Body of pancreas (tissue), 4 donors: ENCODE measurements around the gene SETMAR.

Experiments
- CTCF ChIP-seq, 7 experiments: fragments of 450-650 bp in 4 of 7; fragments of 200-600 bp in 3 of 7; sonication (generic) in 3 of 7; IDR thresholded peaks; one replicate each; pipeline ENCODE4 v1.5.1; 2016 to 2019; ENCODE audit warnings: antibody characterized with exemption in 7 of 7
- POLR2A ChIP-seq, 3 donors: fragments of 450-650 bp; IDR thresholded peaks; one replicate each; pipeline ENCODE4 v1.6.1; 2016; ENCODE audit warnings: antibody characterized with exemption in 3 of 3, mild to moderate bottlenecking in 2 of 3

- TF ChIP-seq POLR2A (IDR thresholded peaks at IDR 0.05), result no peak
- no peak for TF ChIP-seq CTCF (IDR thresholded peaks at IDR 0.05)
Observed at GRCh38 chr3:4294616-4295327, 8.4 kb upstream of the SETMAR start.
